ENCODE measurements around the gene ARAP2.

DNA sequence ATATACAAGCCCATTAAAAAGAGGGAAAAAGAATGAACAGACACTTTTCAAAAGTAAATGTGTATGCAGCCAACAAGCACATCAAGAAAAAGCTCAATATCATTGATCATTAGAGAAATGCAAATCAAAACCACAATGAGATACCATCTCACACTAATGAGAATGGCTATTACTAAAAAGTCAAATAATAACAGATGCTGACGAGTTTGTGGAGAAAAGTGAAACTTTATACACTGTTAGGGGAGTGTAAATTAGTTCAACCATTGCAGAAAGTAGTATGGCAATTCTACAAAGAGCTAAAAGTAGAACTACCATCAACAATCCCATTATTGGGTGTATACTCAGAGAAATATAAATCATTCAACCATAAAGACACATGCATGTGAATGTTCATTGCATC, 203.0 kb downstream of the ARAP2 start:
- TF ChIP-seq POLR2A (IDR thresholded peaks at IDR 0.05; ENCODE audit: low read depth, low read length) (no peak), EZH2 (IDR thresholded peaks at IDR 0.05; ENCODE audit: borderline replicate concordance, low read depth, low read length, severe bottlenecking) (no peak), POLR2AphosphoS5 (IDR thresholded peaks at IDR 0.05; ENCODE audit: insufficient read depth, low read depth, low read length) (no peak), GATA2 (IDR thresholded peaks at IDR 0.05; ENCODE audit: insufficient read depth, insufficient read length, low read depth, low read length) (no peak), JUN (IDR thresholded peaks at IDR 0.05; ENCODE audit: borderline replicate concordance, insufficient read depth, insufficient read length, low read depth) (no peak), FOS (IDR thresholded peaks at IDR 0.05; ENCODE audit: borderline replicate concordance, insufficient read depth, low read length) (no peak)
- TF ChIP-seq, protein P1, sequence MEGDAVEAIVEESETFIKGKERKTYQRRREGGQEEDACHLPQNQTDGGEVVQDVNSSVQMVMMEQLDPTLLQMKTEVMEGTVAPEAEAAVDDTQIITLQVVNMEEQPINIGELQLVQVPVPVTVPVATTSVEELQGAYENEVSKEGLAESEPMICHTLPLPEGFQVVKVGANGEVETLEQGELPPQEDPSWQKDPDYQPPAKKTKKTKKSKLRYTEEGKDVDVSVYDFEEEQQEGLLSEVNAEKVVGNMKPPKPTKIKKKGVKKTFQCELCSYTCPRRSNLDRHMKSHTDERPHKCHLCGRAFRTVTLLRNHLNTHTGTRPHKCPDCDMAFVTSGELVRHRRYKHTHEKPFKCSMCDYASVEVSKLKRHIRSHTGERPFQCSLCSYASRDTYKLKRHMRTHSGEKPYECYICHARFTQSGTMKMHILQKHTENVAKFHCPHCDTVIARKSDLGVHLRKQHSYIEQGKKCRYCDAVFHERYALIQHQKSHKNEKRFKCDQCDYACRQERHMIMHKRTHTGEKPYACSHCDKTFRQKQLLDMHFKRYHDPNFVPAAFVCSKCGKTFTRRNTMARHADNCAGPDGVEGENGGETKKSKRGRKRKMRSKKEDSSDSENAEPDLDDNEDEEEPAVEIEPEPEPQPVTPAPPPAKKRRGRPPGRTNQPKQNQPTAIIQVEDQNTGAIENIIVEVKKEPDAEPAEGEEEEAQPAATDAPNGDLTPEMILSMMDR (IDR thresholded peaks at IDR 0.05; ENCODE audit: extremely low read depth in 1 of 2, insufficient read depth in 1 of 2, low read depth in 1 of 2, low read length in 2 of 2) = no peak

Measured in endothelial cell of umbilical vein (primary cell).